Activated effector memory CD4-positive, alpha-beta T cell treated with Interleukin-2 at 50 U/mL for 16 hours (primary cell): ENCODE results near the gene CERT1.
"Not testable (repeated sequence)": the region's sequence is repeated elsewhere in the genome, so short reads cannot be mapped to it uniquely, and the experiment has no call there.

Experiments used
- DNase-seq: peaks from one replicate; pipeline ENCODE4 v3.0.0-alpha.2; 2020

The CERT1 gene, protein sequence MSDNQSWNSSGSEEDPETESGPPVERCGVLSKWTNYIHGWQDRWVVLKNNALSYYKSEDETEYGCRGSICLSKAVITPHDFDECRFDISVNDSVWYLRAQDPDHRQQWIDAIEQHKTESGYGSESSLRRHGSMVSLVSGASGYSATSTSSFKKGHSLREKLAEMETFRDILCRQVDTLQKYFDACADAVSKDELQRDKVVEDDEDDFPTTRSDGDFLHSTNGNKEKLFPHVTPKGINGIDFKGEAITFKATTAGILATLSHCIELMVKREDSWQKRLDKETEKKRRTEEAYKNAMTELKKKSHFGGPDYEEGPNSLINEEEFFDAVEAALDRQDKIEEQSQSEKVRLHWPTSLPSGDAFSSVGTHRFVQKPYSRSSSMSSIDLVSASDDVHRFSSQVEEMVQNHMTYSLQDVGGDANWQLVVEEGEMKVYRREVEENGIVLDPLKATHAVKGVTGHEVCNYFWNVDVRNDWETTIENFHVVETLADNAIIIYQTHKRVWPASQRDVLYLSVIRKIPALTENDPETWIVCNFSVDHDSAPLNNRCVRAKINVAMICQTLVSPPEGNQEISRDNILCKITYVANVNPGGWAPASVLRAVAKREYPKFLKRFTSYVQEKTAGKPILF

DNA sequence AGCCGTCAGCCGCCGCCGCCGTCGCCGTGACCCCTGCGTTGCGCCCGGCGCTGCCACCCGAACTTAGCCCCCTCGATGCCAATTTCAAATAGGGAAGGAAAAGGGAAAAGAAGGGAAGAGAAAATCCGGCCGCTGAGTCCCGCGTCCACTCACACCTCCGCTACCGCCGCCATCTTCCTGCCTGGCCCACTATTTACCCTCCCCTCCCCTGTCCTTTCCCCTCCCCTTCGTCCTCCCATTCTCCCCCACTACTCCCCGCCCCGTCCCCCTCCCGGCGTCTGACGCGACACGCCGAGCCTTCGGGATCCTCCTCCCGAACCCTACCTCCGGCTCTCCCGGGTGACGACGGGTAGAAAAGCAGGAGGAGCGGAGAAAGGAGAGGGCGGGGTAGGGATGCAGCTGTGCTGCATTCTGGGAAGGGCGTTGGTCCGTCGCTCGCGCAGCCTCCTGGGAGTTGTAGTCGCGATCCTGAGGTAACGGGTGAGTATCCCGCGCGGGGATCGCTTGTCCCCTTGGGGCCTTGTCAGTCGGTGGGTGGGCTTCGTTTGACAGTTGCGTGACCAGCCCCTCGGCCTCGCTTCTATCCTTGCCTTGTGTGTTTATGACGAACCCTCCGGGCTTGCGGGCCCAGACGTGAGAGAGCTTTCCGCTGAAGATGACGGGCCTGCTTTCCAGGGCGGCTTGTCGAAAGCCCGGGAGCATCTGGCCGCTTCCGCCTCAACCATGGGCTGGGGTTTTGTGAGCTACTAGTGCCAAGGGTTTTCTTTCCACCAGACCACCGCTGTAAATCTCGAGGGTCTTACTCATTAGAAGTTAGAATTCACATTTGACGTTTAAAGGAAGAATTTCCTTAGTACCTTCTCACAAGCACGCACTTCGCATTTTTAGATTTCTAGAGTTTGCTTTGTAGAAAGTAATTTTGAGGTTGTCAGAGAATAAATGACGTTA, at the start of gene CERT1, which contains the start of gene POLK:
TSS of gene CERT1 (minus strand) at position 195 of the 948 bp plus-strand sequence. CDS start 422 bp downstream, outside the sequence.
TSS of gene POLK (plus strand) at position 457 of the 948 bp plus-strand sequence.
- DNase-seq, result peak; percentile 94

DNA sequence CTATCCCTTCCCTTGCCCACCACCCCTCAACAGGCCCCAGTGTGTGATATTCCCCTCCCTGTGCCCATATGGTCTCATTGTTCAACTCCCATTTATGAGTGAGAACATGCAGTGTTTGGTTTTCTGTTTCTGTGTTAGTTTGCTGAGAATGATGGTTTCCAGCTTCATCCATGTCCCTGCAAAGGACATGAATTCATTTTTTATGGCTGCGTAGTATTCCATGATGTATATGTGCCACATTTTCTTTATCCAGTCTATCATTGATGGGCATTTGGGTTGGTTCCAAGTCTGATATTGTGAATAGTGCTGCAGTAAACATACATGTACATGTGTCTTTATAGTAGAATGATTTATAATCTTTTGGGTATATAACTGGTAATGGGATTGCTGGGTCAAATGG, 49.2 kb upstream of the CERT1 start:
- DNase-seq, result not testable (repeated sequence)

DNA sequence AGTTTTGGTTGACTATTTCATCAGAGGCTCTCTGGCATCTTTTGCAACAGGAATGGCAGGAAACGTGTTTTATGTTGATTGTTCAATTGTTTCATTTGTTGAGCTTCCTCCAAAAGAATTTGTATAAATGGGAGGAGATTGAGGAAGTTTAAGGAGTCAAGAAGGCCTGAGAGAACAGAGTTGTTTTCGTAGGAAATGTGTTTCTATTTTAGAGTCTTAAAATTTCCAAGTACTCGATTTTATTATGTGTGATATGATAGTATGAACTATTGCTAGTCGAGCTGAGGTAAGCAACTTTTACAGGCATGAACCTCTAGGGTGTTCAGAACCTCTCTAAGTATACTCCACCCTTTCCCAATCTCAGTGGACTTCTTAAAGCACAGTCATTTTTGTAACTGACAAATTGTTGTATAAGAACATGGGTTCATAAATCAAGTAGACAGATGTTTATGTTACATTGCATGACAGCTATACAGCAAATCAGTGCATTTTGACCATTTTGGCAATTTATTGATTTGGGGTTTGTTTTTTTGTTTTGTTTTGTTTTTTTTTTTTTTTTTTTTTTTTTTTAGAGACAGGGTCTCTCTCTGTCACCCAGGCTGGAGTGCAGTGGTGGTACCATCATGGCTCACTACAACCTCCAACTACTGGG, 47.7 kb upstream of the CERT1 start:
- no peak for DNase-seq

- DNase-seq, result no peak
Measured at GRCh38 chr5:75558221-75558620, 46.8 kb upstream of the CERT1 start.

GRCh38 chr5:75553358-75553757, 41.9 kb upstream of the CERT1 start:
- no peak for DNase-seq

DNA sequence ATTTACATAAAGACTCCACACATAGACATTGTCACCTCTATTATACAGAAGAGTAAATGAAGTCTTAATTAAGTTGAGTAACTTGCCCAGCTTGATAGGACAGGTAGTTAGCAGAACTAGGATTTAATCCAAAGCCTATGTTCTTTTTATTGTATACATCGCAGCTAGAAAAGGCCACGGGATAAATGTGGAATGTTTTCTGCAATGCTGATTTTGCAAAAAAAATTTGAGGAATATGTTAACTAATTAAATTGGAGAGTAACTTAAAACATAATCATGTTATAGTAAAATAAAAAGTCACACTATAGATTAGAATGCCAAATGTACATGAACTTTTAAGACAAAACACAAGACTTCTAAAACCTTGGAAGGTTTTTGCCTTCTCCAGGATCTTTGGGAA, 41.3 kb upstream of the CERT1 start:
- no peak for DNase-seq

- no peak for DNase-seq
Measured at GRCh38 chr5:75551471-75551870, 40.0 kb upstream of the CERT1 start.

DNA sequence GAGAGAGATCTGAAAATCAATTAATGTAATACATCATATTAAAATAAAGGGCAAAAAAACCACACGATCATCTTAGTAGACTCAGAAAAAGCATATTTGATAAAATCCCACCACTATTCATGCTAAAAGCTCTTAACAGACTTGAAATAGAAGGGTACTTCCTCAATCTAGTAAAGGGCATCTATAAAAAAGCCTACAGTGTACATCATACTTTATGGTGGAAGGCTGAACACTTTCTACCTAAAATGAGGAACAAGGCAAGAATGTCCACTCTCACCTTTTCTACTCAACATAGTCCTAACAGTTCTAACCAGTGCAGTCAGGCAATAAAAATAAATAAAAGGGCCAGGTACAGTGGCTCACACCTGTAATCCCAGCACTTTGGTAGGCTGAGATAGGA, 39.2 kb upstream of the CERT1 start:
- DNase-seq, result no peak

- no peak for DNase-seq
Measured at GRCh38 chr5:75547812-75548211, 36.4 kb upstream of the CERT1 start.

- no peak for DNase-seq
Measured at GRCh38 chr5:75546830-75547229, 35.4 kb upstream of the CERT1 start.

- DNase-seq, result no peak
Measured at GRCh38 chr5:75545131-75545530, 33.7 kb upstream of the CERT1 start.

DNA sequence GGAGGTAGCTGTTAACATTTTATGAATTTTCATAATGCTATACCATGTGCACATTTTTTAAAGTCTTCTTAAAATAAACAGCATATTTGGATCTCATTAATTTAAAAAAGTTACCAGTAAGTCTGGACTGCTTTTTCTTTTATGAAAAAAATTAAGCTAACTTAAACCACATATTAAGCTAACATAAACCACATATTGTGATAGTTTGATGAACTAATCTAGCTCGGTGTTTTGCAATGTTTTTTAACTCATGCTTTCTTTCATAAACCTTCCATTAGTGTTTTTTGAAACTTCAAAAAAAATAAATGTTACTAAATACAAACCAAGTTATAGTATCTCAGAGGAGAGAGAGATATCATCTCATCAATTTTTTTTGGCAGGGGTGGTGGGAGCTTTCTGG, 26.8 kb upstream of the CERT1 start:
- DNase-seq, result no peak

GRCh38 chr5:75536694-75537360, 25.4 kb upstream of the CERT1 start:
- DNase-seq, result no peak

- DNase-seq, result no peak
Measured at GRCh38 chr5:75536147-75536546, 24.7 kb upstream of the CERT1 start.

GRCh38 chr5:75534734-75535133, 23.3 kb upstream of the CERT1 start:
- no peak for DNase-seq

- not testable (repeated sequence) for DNase-seq
Measured at GRCh38 chr5:75533716-75534115, 22.3 kb upstream of the CERT1 start.

- DNase-seq, result no peak
Measured at GRCh38 chr5:75532190-75532589, 20.8 kb upstream of the CERT1 start.

DNA sequence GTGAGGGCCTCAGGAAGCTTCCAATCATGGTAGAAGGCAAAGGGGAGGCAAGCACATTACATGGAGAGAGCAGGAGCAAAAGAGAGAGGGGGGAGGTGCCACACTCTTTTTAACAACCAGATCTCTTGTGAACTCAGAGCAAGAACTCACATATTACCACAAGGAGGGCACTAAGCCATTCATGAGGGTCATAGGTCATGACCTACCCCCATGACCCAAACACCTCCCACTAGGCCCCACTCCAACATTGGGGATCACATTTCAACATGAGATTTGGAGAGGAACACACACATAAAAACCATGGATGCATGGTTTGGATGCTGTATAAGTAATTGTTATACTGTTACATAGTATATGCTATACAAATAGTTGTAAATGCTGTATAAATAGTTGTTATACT, 17.8 kb upstream of the CERT1 start:
- DNase-seq, result no peak

GRCh38 chr5:75526070-75526469, 14.6 kb upstream of the CERT1 start:
- DNase-seq, result no peak

GRCh38 chr5:75525344-75525743, 13.9 kb upstream of the CERT1 start:
- DNase-seq, result no peak

DNA sequence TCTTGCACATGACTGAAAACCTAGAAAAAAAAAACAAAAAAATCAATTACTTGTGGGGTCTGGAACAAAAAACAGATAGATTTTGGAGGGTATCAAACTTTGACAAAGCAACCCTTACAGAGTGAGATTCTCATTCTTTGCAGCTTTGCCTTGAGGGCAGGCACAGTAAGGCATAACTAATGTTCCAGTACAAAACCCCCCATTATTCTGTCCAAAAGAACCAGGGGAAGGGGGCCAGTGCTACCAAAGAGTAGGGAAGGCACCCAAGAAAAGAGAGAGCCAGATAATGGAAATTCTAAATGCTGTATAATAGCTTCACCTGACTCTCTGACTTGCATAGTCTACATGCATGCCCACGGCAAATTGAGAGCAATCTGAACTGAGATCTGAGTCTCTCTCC, 13.2 kb upstream of the CERT1 start:
- no peak for DNase-seq

- DNase-seq, result no peak
Measured at GRCh38 chr5:75524071-75524470, 12.6 kb upstream of the CERT1 start.
